HEK293 (cell line): ENCODE measurements around the gene CHSY1.
A peak's percentile ranks its signal among the peaks of the same experiment; 100 is the strongest.

ENCODE experiments used
- ATF2 ChIP-seq: fragments of 450-650 bp; formaldehyde crosslinking; IDR thresholded peaks from 2 replicates; pipeline ENCODE4 v1.5.1; 2016; ENCODE audit warnings: missing biosample characterization, missing genetic modification characterization, low read depth
- EGR2 ChIP-seq: fragments of 450-650 bp; formaldehyde crosslinking; IDR thresholded peaks from 2 replicates; pipeline ENCODE4 v1.5.1; 2016; ENCODE audit warnings: low read depth, missing biosample characterization, missing genetic modification characterization
- KLF7 ChIP-seq: fragments of 450-650 bp; formaldehyde crosslinking; IDR thresholded peaks from 2 replicates; pipeline ENCODE4 v1.5.1; 2016; ENCODE audit warnings: missing biosample characterization, missing genetic modification characterization, borderline replicate concordance
- KLF9 ChIP-seq: fragments of 450-650 bp; formaldehyde crosslinking; IDR thresholded peaks from 2 replicates; pipeline ENCODE4 v1.5.1; 2016; ENCODE audit warnings: missing biosample characterization, missing genetic modification characterization, low read depth
- PRDM10 ChIP-seq: fragments of 450-650 bp; formaldehyde crosslinking; IDR thresholded peaks from 2 replicates; pipeline ENCODE4 v1.5.1; 2016; ENCODE audit warnings: missing biosample characterization, missing genetic modification characterization
- PRDM6 ChIP-seq: fragments of 450-650 bp; formaldehyde crosslinking; IDR thresholded peaks from 2 replicates; pipeline ENCODE4 v1.5.1; 2017; ENCODE audit warnings: missing biosample characterization, missing genetic modification characterization
- ZBTB48 ChIP-seq: fragments of 450-650 bp; formaldehyde crosslinking; IDR thresholded peaks from 2 replicates; pipeline ENCODE4 v1.5.1; 2016; ENCODE audit warnings: missing biosample characterization, missing genetic modification characterization
- ZEB2 ChIP-seq: fragments of 450-650 bp; formaldehyde crosslinking; IDR thresholded peaks from 2 replicates; pipeline ENCODE4 v1.5.1; 2016; ENCODE audit warnings: missing biosample characterization, missing genetic modification characterization
- ZFHX2 ChIP-seq: fragments of 450-650 bp; formaldehyde crosslinking; conservative IDR thresholded peaks from 2 replicates; pipeline ENCODE4 v1.5.1; 2016; ENCODE audit warnings: missing biosample characterization, missing genetic modification characterization
- ZIC2 ChIP-seq: fragments of 450-650 bp; formaldehyde crosslinking; IDR thresholded peaks from 2 replicates; pipeline ENCODE4 v1.5.1; 2016; ENCODE audit warnings: missing biosample characterization, missing genetic modification characterization
- ZNF426 ChIP-seq: fragments of 450-650 bp; formaldehyde crosslinking; IDR thresholded peaks from 2 replicates; pipeline ENCODE4 v1.5.1; 2017; ENCODE audit warnings: missing biosample characterization, missing genetic modification characterization, mild to moderate bottlenecking, inconsistent platforms, moderate library complexity
- ZNF449 ChIP-seq: fragments of 450-650 bp; formaldehyde crosslinking; IDR thresholded peaks from 2 replicates; pipeline ENCODE4 v1.5.1; 2017; ENCODE audit warnings: missing biosample characterization, mild to moderate bottlenecking, missing genetic modification characterization, moderate library complexity
- ZNF48 ChIP-seq: fragments of 450-650 bp; formaldehyde crosslinking; IDR thresholded peaks from 2 replicates; pipeline ENCODE4 v1.5.1; 2016; ENCODE audit warnings: missing biosample characterization, missing genetic modification characterization
- ZNF518A ChIP-seq: fragments of 450-650 bp; formaldehyde crosslinking; conservative IDR thresholded peaks from 2 replicates; pipeline ENCODE4 v1.5.1; 2016; ENCODE audit warnings: low read depth, missing biosample characterization, missing genetic modification characterization
- ZNF530 ChIP-seq: fragments of 450-650 bp; formaldehyde crosslinking; IDR thresholded peaks from 2 replicates; pipeline ENCODE4 v1.5.1; 2016; ENCODE audit warnings: low read depth, missing biosample characterization, missing genetic modification characterization
- ZNF600 ChIP-seq: fragments of 450-650 bp; formaldehyde crosslinking; IDR thresholded peaks from 2 replicates; pipeline ENCODE4 v1.5.1; 2016; ENCODE audit warnings: missing biosample characterization, missing genetic modification characterization
- ZNF639 ChIP-seq: fragments of 450-650 bp; formaldehyde crosslinking; IDR thresholded peaks from 2 replicates; pipeline ENCODE4 v1.5.1; 2016; ENCODE audit warnings: missing biosample characterization, missing genetic modification characterization
- ZNF660 ChIP-seq: fragments of 450-650 bp; IDR thresholded peaks from 2 replicates; pipeline ENCODE4 v1.5.1; 2018; ENCODE audit warnings: missing biosample characterization, mild to moderate bottlenecking, missing genetic modification characterization
- ZNF76 ChIP-seq: fragments of 450-650 bp; formaldehyde crosslinking; IDR thresholded peaks from 2 replicates; pipeline ENCODE4; 2016; ENCODE audit warnings: low read depth, missing biosample characterization, missing genetic modification characterization, borderline replicate concordance
- ZNF777 ChIP-seq: fragments of 450-650 bp; formaldehyde crosslinking; IDR thresholded peaks from 2 replicates; pipeline ENCODE4 v1.5.1; 2017; ENCODE audit warnings: missing biosample characterization, missing genetic modification characterization, borderline replicate concordance
- ZNF792 ChIP-seq: fragments of 450-650 bp; formaldehyde crosslinking; IDR thresholded peaks from 2 replicates; pipeline ENCODE4 v1.5.1; 2016; ENCODE audit warnings: missing biosample characterization, missing genetic modification characterization
- ZSCAN30 ChIP-seq: fragments of 450-650 bp; IDR thresholded peaks from 2 replicates; pipeline ENCODE4 v1.5.1; 2018; ENCODE audit warnings: missing biosample characterization, mild to moderate bottlenecking, missing genetic modification characterization, moderate library complexity
- ZXDB ChIP-seq: fragments of 450-650 bp; formaldehyde crosslinking; IDR thresholded peaks from 2 replicates; pipeline ENCODE4 v1.5.1; 2016; ENCODE audit warnings: missing biosample characterization, missing genetic modification characterization

CHSY1 gene

GRCh38 chr15:101294731-101295606 lies 43.1 kb upstream of the CHSY1 start, which contains the start of gene SNRPA1 (continued):
- TF ChIP-seq ZNF600 (tag by site-specific recombination) = peak; percentile 98
- no peak for TF ChIP-seq ZNF777 (tag by site-specific recombination)
- peak; percentile 53; the same call in 1 of the 2 replicates for TF ChIP-seq ZNF792 (tag by site-specific recombination)
- peak; percentile 73 for TF ChIP-seq EGR2 (tag by site-specific recombination)
- TF ChIP-seq ZNF660 (tag by site-specific recombination) = peak; percentile 21; the same call in 1 of the 2 replicates
- peak; percentile 61 for TF ChIP-seq ZIC2 (tag by site-specific recombination)
- TF ChIP-seq ZBTB48 (tag by site-specific recombination) = peak; percentile 84
- TF ChIP-seq KLF7 (tag by site-specific recombination) = peak; percentile 50; the same call in 1 of the 2 replicates
- TF ChIP-seq ZNF518A (tag by site-specific recombination) = peak; percentile 67
- peak; percentile 92 for TF ChIP-seq ZFHX2 (tag by site-specific recombination)
- peak; percentile 60; the same call in 1 of the 2 replicates for TF ChIP-seq ZNF639 (tag by site-specific recombination)
- TF ChIP-seq ZEB2 = peak; percentile 79
- TF ChIP-seq KLF9 (tag by site-specific recombination) = peak; percentile 98
- TF ChIP-seq ATF2 (tag by site-specific recombination) = no peak
- TF ChIP-seq PRDM6 (tag by site-specific recombination) = no peak
- TF ChIP-seq ZNF48 (tag by site-specific recombination) = no peak
- TF ChIP-seq PRDM10 = peak; percentile 77
- no peak for TF ChIP-seq ZNF530 (tag by site-specific recombination)
- TF ChIP-seq ZSCAN30 (tag by site-specific recombination) = peak; percentile 21; the same call in 1 of the 2 replicates
- no peak for TF ChIP-seq ZNF426 (tag by site-specific recombination)
- peak; percentile 63; the same call in 1 of the 2 replicates for TF ChIP-seq ZNF449 (tag by site-specific recombination)
- TF ChIP-seq ZXDB = peak; percentile 93
- TF ChIP-seq ZNF76 (tag by site-specific recombination) = peak; percentile 97
